Heart left ventricle (tissue), 16 donors: ENCODE data around the gene TRPM1. TPM values are rescaled to one million over a fixed set of nuclear protein-coding genes. Genes with fewer than 3 reads are reported as not detected.

Experiments used
- ATAC-seq, 4 donors: fragments of 200-7000 bp; cut with Tn5 transposase; one replicate each; pipeline ENCODE4 v1.9.1; 2020 to 2022; ENCODE audit warnings: moderate library complexity in 4 of 4, mild to moderate bottlenecking in 3 of 4, moderate number of reproducible peaks in 1 of 4
- DNase-seq, 5 donors: peaks; one replicate each; pipeline ENCODE4 v3.0.0-alpha.2; 2020
- H3K27ac ChIP-seq, 12 donors: fragments of 200-600 bp; sonication (generic) in 4 of 12; one replicate each; pipeline versions ENCODE4 v1.5.0 to v1.8.0; 2016 to 2022; ENCODE audit warnings: mild to moderate bottlenecking in 2 of 12
- H3K27me3 ChIP-seq, 9 donors: fragments of 200-600 bp; sonication (generic) in 2 of 9; one replicate each; pipeline versions ENCODE4 v1.5.1 to v1.8.0; 2016 to 2022; ENCODE audit warnings: mild to moderate bottlenecking in 3 of 9
- H3K36me3 ChIP-seq, 9 donors: fragments of 200-600 bp; sonication (generic) in 2 of 9; one replicate each; pipeline versions ENCODE4 v1.5.0 to v1.8.0; 2018 to 2022; ENCODE audit warnings: mild to moderate bottlenecking in 2 of 9
- H3K4me1 ChIP-seq, 12 donors: fragments of 200-600 bp; sonication (generic) in 4 of 12; one replicate each; pipeline versions ENCODE4 v1.5.0 to v1.8.0; 2016 to 2022; ENCODE audit warnings: mild to moderate bottlenecking in 3 of 12
- H3K4me3 ChIP-seq, 12 donors: fragments of 200-600 bp; sonication (generic) in 4 of 12; one replicate each; pipeline versions ENCODE4 v1.5.0 to v1.8.0; 2017 to 2022; ENCODE audit warnings: mild to moderate bottlenecking in 9 of 12, moderate library complexity in 4 of 12
- H3K9me3 ChIP-seq, 12 donors: fragments of 200-600 bp; sonication (generic) in 4 of 12; one replicate each; pipeline versions ENCODE4 v1.5.0 to v1.8.0; 2016 to 2022; ENCODE audit warnings: mild to moderate bottlenecking in 1 of 12
- CTCF ChIP-seq, 12 donors: fragments of 200-600 bp; sonication (generic) in 4 of 12; IDR thresholded peaks; one replicate each; pipeline versions ENCODE4 v1.5.0 to v1.8.0; 2018 to 2022; ENCODE audit warnings: antibody characterized with exemption in 12 of 12, mild to moderate bottlenecking in 5 of 12
- POLR2A ChIP-seq, 2 donors: fragments of 450-650 bp; IDR thresholded peaks; one replicate each; pipeline ENCODE4 v1.6.1; 2017; ENCODE audit warnings: antibody characterized with exemption in 2 of 2, mild to moderate bottlenecking in 2 of 2, moderate library complexity in 2 of 2
- WGBS, 4 donors: extraction: QIAGEN DNeasy Blood & Tissue Kit in 2 of 4; methylation state at CpG; one replicate each; pipeline versions ENCODE4 v1.1.5 to v1.1.7; 2013 to 2018; 5-methylcytosine and 5-hydroxymethylcytosine counted together
- intact Hi-C, 10 donors: fragments of 100-400 bp; cut with DNase I; formaldehyde crosslinking; loops; one replicate each; pipeline versions ENCODE4 v1.11.1 to v1.14.2; 2022
- polyA plus RNA-seq, 2 donors: library from polyadenylated mRNA; stranded (reverse); fragments of 200-250 nt; gene quantifications; one replicate each; pipeline ENCODE4 v1.2.3, GENCODE V29; 2013
- total RNA-seq, 9 donors: library from RNA; depleted of rRNA in 2 of 9; stranded (reverse); fragments of >200 nt in 2 of 9; fragmentation: NEBNext Ultra II Directional in 3 of 9; extraction: Animal tissue kit (Norgen Biotek cat#: 25700) in 3 of 9; gene quantifications; one replicate each; pipeline versions ENCODE4 v1.1.0 to v1.2.4, GENCODE V29; 2016 to 2023
- donor health status: ischemic (EF 13 %, LVEDD 7.1; RV severe dilation, severe dysfunction).
- donor health status: healthy with polysubstance abuse.
- donor health status: DM: no; HTN: yes; CAD: no.
- donor health status: DM: no; HTN: no; CAD: no.
- donor health status: ischemic (EF 25% LVEDD 6.9; RV normal size, moderate dysfunction).
- donor health status: ischemic (EF 25% LVEDD 5.7; RV mildly dilated, moderate dysfunction).
- donor health status: healthy.
- donor health status: DM: yes; HTN: yes; CAD: no.
- donor health status: ischemic (EF 35%, LVEDD 5.7; RV mildly dilated, moderate dysfunction).
- donor health status: nonischemic (EF 11% LVEDD 7.7; RV severe dilation, severe dysfunction).
- donor health status: DM: yes; HTN: yes; CAD: no.
- donor health status: PGD.
- donor health status: ischemic (EF 29% LVEDD 5.4; RV normal size, mild dysfunction).
- donor health status: nonischemic (EF 23%, LVEDD 6.1; RV moderate dilation, normal function).

TRPM1 gene
- total and polyA plus RNA-seq, 11 donors: 0.25 TPM; not detected in 10

GRCh38 chr15:31058236-31058962 lies 43.1 kb downstream of the TRPM1 start:
- WGBS, 4 donors: 92 to 96% (median 93%) methylated on average over 6 of the region's 6 CpGs
- Histone ChIP-seq H3K27ac (no peak overlapping the region), H3K27me3 (no peaks in the 10 kb centered on the region), H3K9me3 (peaks cover 0 to 13% (median 0%) of the 10 kb centered on the region in 12 donors), H3K4me3 (no peak overlapping the region), H3K4me1 (peaks cover 0 to 8% (median 1%) of the 10 kb centered on the region in 12 donors), H3K36me3 (no peaks in the 10 kb centered on the region)
- intact Hi-C loops: no loop called here
- DNase-seq: no peak
- no peak for ATAC-seq
- TF ChIP-seq POLR2A (IDR thresholded peaks at IDR 0.05): no peak
- no peak for TF ChIP-seq CTCF (IDR thresholded peaks at IDR 0.05)

GRCh38 chr15:31051496-31052080 lies 49.9 kb downstream of the TRPM1 start:
- no peak overlapping the region for H3K4me3 ChIP-seq
- WGBS, 4 donors: 72 to 82% (median 77%) methylated on average over 3 of the region's 3 CpGs
- no peak for DNase-seq
- no peak for ATAC-seq
- H3K4me1 ChIP-seq: peaks cover 0 to 17% (median 0%) of the 10 kb centered on the region in 12 donors
- TF ChIP-seq CTCF (IDR thresholded peaks at IDR 0.05) (no peak), POLR2A (IDR thresholded peaks at IDR 0.05) (no peak)
- intact Hi-C loops: no loop called here
- H3K27ac ChIP-seq: no peak overlapping the region
- no peaks in the 10 kb centered on the region for H3K27me3 ChIP-seq
- no peaks in the 10 kb centered on the region for H3K36me3 ChIP-seq
- H3K9me3 ChIP-seq: peaks cover 0 to 8% (median 0%) of the 10 kb centered on the region in 12 donors

- DNase-seq: no peak
- Histone ChIP-seq H3K27ac (no peak overlapping the region), H3K4me1 (peaks cover 0 to 17% (median 0%) of the 10 kb centered on the region in 12 donors), H3K27me3 (no peaks in the 10 kb centered on the region), H3K9me3 (peaks cover 0 to 3% (median 0%) of the 10 kb centered on the region in 12 donors), H3K36me3 (no peaks in the 10 kb centered on the region), H3K4me3 (no peak overlapping the region)
- intact Hi-C loops: no loop called here
- no peak for ATAC-seq
- no peak for TF ChIP-seq CTCF (IDR thresholded peaks at IDR 0.05)
- TF ChIP-seq POLR2A (IDR thresholded peaks at IDR 0.05): no peak
- WGBS, 4 donors: 77 to 87% (median 82%) methylated on average over 10 of the region's 10 CpGs
These were observed 50.6 kb downstream of the TRPM1 start for GRCh38 chr15:31050953-31051352.
